HL-60 (cell line): ENCODE results near the gene CHRDL2.

Experiments
- DNase-seq, 2 experiments: peaks; one replicate each; pipeline ENCODE4 v3.0.0-alpha.2; 2010 to 2020; ENCODE audit warnings: low read depth in 1 of 2, low spot score in 1 of 2
- H3K27ac ChIP-seq: fragments of 250-450 bp; sonication (Bioruptor Pico); replicated peaks from 2 replicates; pipeline ENCODE4 v1.5.1; 2020; ENCODE audit warnings: mild to moderate bottlenecking, moderate library complexity
- H3K27me3 ChIP-seq: fragments of 250-450 bp; sonication (Bioruptor Pico); 2 replicates; pipeline ENCODE4 v1.5.1; 2021; ENCODE audit warnings: mild to moderate bottlenecking, moderate library complexity; ENCODE audit not compliant: insufficient read depth, poor library complexity, severe bottlenecking
- H3K4me3 ChIP-seq: replicated peaks from 2 replicates; pipeline ENCODE4 v1.5.1; 2011; ENCODE audit warnings: mild to moderate bottlenecking, control low read depth, low read length; ENCODE audit not compliant: insufficient read depth
- CTCF ChIP-seq: IDR thresholded peaks from one replicate; pipeline ENCODE4 v1.5.1; 2011; ENCODE audit warnings: low read length, control low read depth, inconsistent platforms; ENCODE audit not compliant: insufficient read depth
- GABPA ChIP-seq: IDR thresholded peaks from 2 replicates; pipeline ENCODE4 v1.6.1; 2012; ENCODE audit warnings: low read depth
- POLR2AphosphoS5 ChIP-seq: IDR thresholded peaks from 2 replicates; pipeline ENCODE4 v1.6.1; 2012; ENCODE audit warnings: low read depth
- REST ChIP-seq: IDR thresholded peaks from 2 replicates; pipeline ENCODE4 v1.6.1; 2012; ENCODE audit warnings: low read depth; ENCODE audit not compliant: insufficient replicate concordance
- SPI1 ChIP-seq: IDR thresholded peaks from 2 replicates; pipeline ENCODE4 v1.6.1; 2012; ENCODE audit warnings: low read depth, mild to moderate bottlenecking, borderline replicate concordance
- long read RNA-seq: library from polyadenylated mRNA; unstranded; transcript quantifications from one replicate; pipeline ENCODE4 v2.0.0, GENCODE V29; 2020

Gene CHRDL2, protein sequence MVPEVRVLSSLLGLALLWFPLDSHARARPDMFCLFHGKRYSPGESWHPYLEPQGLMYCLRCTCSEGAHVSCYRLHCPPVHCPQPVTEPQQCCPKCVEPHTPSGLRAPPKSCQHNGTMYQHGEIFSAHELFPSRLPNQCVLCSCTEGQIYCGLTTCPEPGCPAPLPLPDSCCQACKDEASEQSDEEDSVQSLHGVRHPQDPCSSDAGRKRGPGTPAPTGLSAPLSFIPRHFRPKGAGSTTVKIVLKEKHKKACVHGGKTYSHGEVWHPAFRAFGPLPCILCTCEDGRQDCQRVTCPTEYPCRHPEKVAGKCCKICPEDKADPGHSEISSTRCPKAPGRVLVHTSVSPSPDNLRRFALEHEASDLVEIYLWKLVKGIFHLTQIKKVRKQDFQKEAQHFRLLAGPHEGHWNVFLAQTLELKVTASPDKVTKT
- long read RNA-seq = 0 reads

DNA sequence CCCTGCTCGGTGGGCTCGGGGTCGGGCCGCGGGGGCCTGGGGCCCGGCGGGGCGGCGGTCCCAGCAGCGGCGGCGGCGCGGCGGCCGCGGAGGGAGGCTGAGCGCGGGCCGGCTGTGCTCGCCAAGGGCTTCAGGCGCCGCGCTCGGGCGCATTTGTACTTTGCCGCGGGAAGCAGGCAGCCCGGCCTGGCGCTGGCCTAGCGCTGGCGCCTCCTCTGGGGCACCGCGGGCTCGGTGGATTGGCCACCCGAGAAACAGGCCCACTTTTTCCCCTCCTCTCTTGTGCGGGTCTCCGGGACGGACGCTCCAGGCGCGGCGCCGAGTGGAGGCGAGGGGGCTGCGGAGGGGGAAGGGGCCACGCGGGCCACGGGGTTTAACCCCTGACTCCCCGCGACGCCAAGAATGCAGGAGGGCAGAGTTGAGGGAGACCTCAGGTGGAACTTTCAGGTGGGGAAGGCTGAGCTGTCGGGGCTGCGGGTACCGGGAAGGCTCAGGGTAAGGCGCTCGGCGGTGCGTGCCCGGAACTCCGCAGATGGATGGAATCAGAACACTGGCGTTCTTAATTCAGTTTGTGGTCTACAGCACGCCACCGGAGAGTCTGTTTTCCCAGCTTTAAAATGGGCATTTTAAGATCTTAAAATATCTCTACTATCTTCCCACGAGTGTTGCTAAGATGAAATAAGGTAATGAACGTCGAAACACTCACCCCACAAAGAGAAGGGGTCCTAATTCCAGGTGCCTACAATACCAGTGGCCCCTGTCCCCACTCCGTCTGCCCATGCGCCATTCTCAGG is at the start of gene CHRDL2:
CHRDL2 (minus strand) TSS at position 126 of the 794 bp plus-strand sequence. CDS start 538 bp downstream, outside the sequence.
- H3K27ac ChIP-seq = no peak within 1 kb of the TSS
- H3K4me3 ChIP-seq = peak within 1 kb of the TSS; percentile 9
- peaks cover 47% of the 10 kb centered on the region for H3K27me3 ChIP-seq
- TF ChIP-seq REST (no peak), SPI1 (no peak), CTCF (no peak), POLR2AphosphoS5 (no peak), GABPA (no peak)
- no peak for DNase-seq

GRCh38 chr11:74780248-74781005 is 49.2 kb upstream of the CHRDL2 start:
- no peak for DNase-seq
- TF ChIP-seq POLR2AphosphoS5 = no peak
- TF ChIP-seq REST = no peak
- TF ChIP-seq CTCF = no peak
- no peak for TF ChIP-seq SPI1
- TF ChIP-seq GABPA = no peak
- H3K27ac ChIP-seq = no peak overlapping the region
- no peaks in the 10 kb centered on the region for H3K27me3 ChIP-seq
- no peak overlapping the region for H3K4me3 ChIP-seq

DNA sequence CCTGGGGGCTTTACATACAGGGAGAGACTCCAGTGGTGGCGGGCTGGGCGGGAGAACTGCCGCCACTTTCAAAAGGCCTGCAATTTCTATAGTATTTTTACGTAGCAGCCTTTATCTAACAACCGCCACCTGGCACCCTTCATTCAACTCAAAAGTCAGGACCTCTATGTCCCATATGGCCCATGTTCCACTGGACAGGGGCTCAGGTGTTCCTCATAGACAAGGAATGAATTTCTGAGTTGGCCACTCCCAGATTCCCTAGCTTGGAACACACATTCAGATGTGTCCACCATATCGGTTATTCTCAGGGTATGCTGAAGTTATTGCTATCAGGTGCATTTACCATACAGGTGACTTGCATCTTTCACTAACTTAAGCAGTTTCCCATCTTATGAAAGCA is 47.4 kb upstream of the CHRDL2 start:
- no peak for DNase-seq
- Histone ChIP-seq H3K27ac (no peak overlapping the region), H3K27me3 (no peaks in the 10 kb centered on the region), H3K4me3 (no peak overlapping the region)
- TF ChIP-seq CTCF (no peak), SPI1 (no peak), REST (no peak), POLR2AphosphoS5 (no peak), GABPA (no peak)
